GM20431 (cell line): ENCODE results near the gene NAPB.

ENCODE experiments used
- in situ Hi-C: fragments of 300-500 bp; cut with MseI, MboI; formaldehyde crosslinking; loops from one replicate; pipeline ENCODE4 v1.15.0; 2020; ENCODE audit warnings: low sequenced_read_pairs; ENCODE audit not compliant: unreplicated experiment

Gene NAPB

DNA sequence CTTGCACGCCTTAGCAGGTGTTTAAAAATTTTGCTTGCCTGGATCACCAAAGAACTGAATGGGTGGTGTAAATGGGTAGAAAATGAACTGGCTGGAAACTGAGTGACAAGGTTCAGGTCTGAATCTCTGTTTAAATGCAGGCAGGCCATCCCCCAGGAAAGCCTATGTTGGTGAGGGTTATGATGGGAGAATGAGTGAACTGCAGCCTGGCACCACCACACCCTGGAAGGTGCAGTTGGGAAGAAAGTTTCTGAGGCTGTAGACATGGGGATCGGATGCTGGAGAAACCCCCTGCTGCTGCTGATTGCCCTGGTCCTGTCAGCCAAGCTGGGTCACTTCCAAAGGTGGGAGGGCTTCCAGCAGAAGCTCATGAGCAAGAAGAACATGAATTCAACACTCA is 18.7 kb upstream of the NAPB start:
- in situ Hi-C loops, result loop anchor here (10.0 kb wide), 1 partner anchor 165 kb away; the partner anchor contains the start of gene CST9

DNA sequence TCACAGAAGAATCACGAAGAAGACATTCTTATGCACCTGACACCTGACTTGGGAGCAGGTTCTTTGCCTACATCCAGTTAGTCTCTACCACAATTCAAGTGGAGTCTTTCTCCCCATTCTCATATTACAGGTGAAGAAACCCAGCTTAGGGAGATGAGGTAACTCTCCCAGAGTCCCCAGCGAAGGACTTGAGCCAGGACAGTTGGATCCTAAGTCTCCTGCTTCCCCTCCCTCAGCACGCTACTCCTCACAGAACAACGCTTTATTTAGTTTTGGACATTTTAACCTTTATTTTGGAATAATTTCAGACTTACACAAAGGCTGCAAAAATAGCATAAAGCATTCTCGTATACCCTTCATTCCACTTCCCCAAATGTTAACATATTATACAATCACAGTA is 17.4 kb upstream of the NAPB start:
- in situ Hi-C loops, result no loop called here

DNA sequence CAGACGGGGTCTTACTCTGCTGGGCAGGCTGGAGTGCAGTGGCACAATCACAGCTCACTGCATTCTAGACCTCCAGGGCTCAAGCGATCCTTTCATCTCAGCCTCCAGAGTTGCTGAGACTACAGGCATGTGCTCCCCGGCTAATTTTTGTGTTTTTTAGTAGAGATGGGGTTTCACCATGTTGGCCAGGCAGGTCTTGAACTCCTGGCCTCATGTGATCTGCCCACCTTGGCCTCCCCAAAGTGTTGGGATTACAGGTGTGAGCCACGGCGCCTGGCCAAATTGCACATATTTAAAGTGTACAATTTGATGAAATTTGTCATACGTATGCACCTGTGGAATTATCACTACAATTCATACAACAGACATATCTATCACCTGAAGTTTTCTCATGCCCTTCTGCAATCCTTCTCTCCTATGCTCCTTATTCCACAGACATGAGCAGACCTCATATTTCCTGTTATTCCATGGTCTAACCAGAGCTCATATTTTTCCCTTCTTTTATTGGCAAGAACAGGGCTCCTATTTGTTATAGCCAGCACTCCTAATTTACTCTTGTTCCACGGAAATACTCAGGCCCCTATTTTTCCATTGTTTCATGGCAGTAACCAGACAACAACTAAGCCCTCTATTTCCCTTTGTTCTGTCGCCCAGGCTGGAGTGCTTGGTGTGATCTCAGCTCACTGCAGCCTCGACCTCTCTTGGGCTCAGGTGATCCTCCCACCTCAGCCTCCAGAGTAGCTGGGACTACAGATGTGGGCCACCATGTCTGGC is 16.0 kb upstream of the NAPB start:
- in situ Hi-C loops, result no loop called here

DNA sequence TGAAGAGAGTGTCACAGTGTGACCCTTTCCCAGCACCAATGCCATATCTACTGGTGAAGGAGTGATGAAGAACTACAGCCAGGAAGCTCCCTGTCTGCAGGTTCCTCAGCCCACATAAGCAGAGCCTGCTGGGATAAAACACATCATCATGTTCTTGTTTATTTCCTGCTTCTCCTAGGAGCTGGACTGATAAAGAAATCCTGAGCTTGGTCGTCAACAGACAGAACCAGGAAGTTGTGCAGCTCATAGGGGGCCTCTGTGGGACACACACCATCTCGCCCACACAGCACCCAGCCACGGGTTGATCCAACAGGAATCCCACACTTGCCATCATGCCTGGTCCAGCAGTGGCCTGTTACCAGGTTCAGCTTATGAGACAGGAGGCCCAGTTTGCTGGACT is 15.4 kb upstream of the NAPB start:
- in situ Hi-C loops, result no loop called here

DNA sequence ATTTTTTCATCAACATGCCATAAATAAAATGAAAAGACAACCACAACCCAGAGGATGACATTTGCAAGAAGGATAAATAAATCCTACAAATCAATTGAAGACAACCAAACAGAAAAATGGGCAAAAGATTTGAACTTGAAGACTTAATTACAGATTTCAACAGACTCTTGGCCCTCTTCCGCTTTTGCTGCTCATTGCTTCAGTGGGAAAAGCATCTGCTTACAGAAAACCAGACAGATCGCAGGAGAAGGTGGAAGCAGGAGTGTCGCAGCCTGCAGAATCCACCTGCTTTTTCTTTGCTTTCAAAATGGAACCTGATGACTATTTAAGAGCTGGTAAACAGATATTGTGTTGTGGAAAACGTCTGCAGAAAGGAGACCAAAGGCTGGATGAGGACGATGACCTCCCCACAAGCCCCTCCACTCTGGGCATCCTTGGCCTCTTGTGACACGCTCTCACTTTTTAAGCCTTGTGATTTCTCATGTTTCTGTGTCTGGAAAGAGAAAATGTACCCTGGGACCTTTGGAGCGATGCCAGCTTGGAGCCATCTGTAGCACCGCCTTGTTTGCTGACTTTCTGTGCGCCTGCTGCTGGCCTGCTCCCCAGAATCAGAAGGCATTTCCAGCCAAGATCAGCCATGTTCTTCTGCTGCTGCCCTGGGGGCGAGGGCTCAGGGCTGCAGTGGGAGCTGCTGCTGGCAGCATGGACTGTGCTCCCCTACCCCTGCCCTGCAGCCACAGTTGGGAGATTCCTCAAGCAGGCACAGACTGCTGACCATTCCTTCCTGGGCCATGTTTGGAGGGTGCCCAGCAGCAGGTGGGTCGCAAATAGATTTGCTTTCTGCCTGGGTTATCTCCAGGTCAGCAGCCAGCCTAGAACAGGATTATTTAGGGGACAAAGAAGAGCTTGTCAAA is 14.6 kb upstream of the NAPB start:
- in situ Hi-C loops, result no loop called here

DNA sequence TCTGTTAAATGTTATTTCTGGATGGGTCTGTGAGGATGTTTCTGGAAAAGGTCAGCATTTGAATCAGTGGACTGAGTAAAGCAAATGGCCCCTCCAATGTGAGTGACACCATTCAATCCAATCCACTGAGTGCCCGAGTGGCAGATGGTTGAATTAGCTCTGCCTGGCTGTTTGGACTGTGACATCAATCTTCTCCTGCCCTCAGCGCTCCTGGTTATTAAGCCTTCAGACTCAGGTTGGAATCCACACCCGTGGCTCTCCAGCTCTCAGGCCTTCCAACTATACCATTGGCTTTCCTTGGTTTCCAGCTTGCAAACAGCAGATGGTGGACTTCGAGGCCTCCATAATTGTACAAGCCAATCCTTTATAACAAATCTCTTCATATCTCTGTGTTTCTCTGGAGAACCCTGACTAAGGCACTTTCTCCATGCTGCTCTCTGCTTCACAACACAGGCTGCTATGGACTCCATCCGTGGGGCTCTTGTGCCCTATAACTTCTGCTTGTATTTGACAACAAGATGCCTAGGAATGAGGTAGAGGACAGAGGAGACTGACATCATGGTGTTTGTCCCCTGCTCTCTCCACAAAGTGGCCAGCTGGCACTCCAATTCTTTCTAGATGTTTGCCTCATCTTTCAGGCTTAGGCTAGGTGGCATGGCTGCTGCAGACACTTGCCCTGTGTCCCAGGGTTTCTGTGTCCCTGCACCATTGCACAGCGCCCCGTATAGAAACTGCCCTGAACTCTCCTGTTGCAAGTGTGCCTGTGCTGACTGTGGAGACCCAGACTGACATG is 13.4 kb upstream of the NAPB start:
- in situ Hi-C loops, result no loop called here

DNA sequence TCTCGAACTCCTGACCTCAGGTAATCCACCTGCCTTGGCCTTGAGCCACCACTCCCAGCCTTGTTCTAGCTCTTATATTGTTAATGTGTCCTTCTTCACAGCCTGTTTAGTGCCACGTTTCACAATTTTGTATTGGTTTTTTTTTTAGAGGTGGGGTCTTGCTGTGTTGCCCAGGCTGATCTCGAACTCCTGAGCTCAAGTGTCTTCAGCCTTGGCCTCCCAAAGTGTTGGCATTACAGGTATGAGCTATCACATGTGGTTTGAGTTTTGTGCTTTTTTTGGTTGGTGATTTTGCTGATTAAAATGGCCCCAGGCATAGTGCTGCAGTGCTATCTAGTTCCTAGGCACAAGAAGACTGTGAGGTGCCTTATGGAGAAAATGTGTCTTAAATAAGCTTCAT is 12.3 kb upstream of the NAPB start:
- in situ Hi-C loops, result no loop called here

DNA sequence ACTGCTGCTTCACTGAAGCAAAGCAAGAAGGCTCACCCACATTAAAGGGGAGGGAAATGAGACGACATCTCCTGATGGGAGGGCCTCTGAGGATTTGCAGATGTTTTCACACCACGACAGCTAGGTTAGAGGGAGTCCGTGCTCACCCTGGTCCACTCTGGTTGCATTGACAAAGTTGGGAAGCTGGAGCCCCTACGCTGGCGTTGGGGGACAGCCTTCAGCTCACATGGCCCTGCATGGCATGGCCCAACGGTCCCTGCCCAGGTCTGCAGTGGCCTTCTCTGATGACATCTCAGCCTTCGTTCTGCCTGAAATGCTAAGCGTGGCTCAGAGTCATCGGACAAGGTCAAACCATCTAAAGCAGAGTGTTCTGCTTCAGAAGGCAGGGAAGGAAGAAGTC is 3.8 kb upstream of the NAPB start:
- in situ Hi-C loops, result no loop called here

DNA sequence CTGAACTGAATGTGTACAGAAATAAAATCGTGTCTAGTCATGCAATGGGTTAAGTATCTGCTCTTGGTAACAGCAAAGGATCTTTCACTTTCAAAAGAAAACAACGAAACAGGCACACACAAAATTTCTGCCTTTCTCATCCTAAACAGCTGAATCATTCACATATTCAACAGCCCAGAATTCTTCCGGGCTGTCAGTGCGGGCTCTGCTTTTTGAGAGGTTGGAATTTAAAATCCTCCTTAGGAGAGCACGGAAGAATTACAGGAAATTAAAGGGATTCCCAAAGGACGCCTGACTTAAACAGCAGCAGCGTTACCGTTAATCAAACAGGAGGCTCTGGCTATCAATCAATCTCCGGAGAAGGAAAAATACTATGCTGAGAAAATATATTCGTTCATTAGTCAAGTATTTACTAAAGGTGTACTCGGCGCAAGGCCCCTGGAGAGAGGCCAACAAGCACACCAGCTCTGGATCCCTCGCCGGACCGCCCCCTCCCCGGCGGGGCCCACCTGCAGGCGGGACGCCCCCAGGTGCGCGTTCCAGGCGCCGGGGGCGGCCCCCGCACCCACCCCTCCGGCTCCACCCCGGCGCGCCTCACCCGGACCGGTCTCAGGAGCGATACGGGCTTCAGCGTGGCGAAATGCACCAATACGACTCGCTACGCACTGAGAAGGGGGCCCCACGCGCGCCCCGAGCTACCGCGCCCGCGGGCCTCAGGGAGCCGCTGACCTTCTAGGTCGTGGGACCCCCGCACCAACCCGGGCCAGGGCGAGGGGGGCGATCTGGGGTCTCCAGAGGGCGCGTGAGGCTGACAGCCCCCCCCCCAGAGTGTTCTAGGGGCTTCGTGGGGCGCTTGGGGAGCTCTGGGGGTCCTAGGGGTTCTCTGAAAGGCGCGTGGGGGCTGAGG is 1.0 kb downstream of the NAPB start:
- in situ Hi-C loops, result no loop called here

DNA sequence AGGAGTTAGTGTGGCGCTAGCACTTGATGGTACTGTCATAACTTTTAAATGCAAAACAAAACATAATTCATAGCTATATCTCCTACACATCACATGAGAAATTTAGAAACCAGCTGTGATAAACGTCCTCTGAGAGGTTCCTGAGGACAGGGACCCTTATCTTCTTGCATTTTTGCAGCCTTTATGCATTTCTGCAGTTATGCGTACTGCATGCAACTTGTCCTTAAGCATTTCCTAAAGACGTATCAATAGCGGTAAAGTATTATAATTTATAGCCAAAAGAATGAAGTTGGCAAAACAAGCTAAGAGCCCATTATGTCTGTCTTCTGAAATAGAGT is 1.7 kb downstream of the NAPB start:
- in situ Hi-C loops, result no loop called here

DNA sequence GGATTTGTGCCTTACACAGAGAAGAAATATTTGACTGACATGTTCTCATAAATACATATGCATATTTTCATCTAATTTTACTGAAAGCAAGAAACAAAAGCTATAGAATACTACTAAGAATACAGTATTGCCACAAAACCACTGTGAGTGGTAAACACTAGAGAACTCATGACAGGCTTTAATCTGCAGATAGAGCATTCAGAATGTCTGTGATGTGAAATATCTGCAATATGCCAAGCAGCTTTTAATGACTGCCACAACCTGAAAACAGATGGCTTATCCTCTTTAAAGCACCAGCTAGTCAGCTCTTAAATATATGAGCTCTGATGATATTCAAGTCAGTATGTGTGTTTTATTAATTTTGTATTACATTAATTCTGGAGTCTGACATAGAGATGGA is 3.4 kb downstream of the NAPB start:
- in situ Hi-C loops, result no loop called here

DNA sequence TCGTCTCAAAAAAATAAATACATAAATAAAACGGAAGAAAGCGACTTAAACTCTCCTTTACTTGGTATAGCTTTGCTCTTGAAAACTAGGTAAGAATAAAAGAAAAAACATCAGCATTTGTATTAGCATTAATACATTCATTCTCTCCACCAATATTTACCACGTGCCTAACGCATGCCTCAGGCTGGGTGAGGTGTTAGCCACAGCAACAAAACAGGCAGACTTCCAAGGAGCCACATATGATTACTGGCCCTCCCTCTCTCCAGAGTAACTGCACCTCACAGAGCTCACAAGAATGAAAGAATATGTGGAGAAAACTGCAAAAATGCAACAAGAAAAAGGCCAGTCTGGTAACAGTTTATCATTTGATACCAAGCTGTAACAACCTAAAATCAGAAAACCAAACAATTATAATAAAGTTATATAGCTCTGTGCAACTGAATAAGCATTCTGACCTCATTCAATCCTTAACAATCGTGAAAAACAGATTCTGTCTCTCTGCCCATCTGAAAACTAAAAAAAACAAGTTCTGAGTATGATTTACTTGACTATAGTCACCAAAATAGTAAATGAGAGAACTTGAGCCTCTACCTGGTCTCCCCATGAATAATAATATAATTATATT is 5.2 kb downstream of the NAPB start:
- in situ Hi-C loops, result no loop called here

DNA sequence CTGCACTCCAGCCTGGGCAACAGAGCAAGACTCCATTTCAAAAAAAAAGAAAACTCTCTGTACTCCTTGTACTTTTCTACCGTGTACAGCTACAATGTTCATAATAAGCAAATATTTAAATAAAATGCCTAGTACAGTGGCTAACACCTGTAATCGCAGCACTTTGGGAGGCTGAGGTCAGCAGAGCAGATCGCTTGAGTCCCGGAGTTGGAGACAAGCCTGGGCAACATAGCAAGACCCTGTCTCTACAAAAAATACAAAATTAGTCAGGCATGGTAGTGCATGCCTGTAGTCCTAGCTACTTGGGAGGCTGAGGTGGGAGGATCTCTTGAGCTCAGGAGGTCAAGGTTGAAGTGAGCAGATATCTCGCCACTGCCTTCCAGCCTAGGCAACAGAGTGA is 5.7 kb downstream of the NAPB start:
- in situ Hi-C loops, result no loop called here

DNA sequence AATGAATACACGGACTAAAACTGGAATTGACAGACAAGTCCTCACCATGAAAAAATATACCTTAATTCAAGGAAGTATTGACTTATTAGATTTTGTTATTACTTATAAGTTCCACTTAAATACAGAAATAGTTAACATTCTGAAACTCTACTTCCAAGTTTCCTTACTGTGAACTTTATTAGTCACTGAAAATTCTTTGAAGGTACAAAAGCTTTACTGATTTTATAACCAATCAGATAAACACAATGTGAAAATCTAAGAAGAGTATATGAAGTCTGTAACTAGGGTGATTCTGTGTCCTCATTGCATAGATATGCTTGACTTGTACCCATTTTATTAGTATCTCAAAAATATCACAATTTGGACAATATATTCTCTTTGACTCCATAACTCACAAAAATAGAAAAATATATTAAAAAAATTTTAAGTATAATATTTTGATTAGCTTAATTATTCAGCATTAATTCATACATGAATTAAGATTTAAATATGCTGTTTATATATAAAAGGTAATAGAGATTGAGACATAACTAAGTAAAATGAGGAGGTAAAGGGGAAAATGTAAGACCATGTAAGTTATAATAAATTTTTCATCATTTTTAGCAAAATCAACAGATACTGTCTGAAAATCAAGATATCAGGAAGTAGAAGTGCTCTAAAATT is 6.6 kb downstream of the NAPB start:
- in situ Hi-C loops, result no loop called here

DNA sequence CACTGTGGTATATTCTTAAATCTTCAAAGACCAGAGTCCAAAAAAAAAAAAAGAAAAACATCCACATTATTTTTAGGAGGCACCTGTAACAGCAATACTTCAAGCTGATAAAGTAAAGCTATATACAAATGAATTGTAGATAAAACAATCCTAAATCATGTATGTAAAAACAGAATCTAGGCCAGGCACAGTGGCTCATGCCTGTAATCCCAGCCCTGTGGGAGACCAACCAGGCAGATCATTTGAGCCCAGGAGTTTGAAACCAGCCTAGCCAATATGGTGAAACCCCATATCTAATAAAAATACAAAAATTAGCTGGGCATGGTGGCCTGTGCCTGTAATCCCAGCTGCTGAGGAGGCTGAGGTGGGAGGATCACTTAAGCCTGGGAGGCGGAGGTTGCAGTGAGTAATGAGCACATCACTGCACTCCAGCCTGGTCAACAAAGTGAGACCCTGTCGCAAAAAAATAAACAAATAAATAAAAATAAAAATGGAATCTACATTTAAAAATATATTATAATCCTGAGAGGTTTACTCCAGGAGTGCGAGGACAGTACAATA is 7.3 kb downstream of the NAPB start:
- in situ Hi-C loops, result no loop called here

DNA sequence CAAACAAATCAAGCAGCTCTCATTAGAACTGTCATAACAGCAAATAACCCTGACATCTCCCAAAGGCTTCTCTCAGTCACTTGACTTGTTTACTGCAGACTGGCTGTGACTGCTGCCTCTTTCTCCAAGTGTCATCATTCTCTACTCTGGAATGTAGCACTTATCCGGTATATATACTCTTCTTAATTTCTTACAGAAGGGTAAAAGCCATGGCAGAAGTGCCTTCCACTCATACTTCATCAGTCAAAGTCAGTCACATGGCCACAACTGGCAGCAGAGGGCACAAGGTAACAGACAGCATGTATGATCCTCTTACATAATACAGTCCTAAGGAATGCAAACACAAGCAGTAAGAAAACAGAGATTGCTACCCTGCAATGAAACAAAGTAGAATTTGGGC is 9.3 kb downstream of the NAPB start:
- in situ Hi-C loops, result no loop called here

DNA sequence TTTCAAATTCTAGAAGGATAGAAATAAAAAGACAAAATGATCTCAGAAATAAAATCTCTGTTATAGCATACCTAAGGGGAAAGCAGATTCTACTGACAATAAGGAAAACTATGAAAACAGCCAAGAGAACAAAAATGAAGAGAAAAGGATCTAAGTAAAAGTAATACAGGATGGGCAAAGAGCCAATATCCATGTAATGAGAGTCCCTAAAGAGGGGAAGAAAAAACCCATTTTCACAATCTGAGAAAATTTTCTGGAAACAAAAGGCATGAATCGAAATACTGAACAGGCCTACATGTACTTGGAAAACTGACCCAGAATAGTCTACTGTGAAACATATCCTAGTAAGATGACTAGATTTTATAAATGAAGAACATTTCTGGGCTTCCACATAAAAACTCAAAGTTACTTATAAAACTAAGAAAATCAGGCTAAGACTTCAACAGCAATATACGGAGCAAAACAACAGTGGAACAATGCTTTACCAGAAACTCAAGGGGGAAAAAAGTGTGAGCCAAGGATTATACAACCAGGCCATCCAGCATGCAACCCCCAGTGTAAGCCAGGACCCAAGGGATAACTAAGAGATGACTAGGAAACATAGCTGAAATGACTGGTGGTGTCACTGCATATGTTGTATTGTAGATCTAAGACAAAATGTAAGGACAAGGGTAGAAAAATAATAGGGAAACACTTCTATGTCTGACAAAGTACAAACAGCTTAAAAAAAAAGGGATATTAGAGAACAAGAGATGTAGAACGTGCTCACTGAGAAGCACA is 10.2 kb downstream of the NAPB start:
- in situ Hi-C loops, result no loop called here

DNA sequence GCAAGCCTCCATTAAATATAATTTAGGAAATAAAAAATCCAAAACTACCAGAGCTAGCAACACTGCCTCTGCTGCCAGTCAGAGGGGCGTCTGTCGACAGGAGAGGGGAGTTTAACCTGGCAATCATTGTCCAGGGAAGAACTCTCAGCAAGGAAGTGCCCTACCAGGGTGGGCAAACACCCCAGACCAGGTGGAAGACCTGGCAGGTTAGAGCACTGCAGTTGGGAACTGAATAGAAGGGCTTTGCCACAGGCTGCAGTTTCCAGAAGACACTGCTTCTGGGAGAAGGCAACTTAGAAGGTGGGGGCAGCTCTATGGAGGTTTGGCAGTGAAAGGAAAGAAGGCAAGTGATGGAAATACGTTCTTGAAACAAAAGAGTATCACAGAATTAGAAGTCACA is 11.5 kb downstream of the NAPB start:
- in situ Hi-C loops, result no loop called here
